Activated effector memory CD4-positive, alpha-beta T cell treated with anti-CD3 and anti-CD28 coated beads, Interleukin-2, amount 50 U/mL, for 16 hours (primary cell): Measurements from ENCODE around the gene CCNA1.

ENCODE experiments used
- DNase-seq: peaks from one replicate; pipeline ENCODE4 v3.0.0-alpha.2; 2020

CCNA1 gene

DNA sequence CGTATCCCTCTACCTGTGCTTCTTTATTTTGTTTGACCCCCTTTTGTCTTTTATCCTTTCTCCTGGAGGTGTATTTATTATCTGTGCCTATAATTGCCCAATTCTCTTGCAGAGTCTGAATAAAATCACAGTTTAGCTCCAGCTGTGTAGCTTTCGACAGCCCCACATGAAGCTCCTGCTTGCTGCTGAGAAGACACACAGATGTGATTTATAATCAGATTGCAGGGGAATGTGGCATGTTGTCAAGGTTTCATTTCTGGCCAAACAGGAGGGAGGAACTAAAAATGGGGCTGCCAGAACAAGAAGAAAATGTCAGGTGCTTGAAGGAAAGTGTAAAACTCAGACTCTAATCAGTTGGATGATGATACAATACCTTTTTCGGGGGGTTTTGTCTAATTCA, 22.7 kb downstream of the CCNA1 start:
- no peak for DNase-seq

DNA sequence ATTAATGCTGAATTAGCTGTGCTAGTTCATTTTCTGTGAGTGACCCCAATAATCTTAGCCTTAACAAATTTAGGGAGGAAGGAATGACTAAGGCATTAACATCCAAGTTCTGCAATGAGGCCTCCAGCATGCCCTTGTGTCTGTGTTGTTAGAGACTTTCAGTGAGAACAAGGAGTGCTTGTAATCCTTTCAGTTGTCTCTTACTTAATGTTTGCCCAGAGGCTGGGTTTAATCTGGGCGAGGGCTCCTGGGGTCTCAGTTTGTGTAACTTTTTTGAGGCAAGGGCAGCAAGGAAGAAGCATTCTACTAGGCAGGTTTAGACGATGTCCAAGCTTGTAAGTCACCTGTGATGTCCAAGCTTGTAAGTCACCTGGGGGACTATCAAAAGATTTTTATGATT, 24.3 kb downstream of the CCNA1 start:
- DNase-seq, result no peak

DNA sequence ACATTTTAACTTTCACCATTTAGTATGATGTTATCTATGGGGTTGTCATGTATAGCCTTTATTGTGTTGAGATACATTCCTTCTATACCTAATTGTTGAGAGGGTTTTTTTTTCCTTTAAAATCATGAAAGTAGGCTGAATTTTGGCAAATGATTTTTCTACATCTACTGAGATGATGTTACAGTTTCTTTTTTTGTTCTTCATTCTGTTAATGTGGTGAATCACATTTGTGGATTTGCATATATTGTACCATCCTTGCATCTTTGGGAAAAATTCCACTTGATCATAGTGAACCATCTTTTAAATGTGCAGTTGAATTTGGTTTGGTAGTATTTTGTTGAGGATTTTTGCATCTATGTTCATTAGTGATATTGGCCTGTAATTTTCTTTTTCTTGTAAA, 29.2 kb downstream of the CCNA1 start:
- no peak for DNase-seq

DNA sequence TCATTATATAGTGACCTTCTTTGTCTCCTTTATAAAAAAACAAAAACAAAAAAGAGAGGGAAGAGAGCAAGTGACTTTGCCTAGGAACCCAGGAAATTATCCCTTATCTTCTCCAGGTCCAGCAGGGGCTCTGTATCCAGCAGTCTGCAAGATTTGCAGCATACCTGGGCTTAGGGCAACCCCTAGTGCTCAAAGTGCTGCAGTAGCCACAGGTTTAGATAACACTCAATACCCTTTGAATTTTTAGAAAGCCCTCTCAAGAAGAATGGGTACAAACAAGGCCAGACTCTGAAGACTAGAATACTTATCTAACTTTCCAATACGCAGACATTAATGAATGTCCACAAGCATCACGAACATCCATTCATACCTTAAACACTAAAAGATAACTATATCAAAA, 43.2 kb downstream of the CCNA1 start:
- DNase-seq, result no peak

DNA sequence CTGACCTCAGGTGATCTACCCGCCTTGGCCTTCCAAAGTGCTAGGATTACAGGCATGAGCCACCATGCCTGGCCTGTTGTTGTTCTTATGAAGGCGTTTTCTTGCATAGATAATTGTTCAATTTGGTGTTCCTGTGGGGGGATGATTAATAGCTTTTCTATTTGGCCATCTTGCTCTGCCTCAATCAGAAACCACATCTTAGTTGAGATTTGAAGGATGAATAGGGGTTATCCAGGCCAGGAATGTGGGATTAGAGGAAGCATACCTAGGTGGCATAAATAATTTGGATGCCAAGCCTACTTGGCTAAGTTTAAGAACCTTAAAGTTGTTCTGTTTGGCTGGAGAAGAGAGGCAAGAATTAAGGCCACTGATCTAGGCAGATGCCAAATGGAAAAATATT, 44.4 kb downstream of the CCNA1 start:
- no peak for DNase-seq

DNA sequence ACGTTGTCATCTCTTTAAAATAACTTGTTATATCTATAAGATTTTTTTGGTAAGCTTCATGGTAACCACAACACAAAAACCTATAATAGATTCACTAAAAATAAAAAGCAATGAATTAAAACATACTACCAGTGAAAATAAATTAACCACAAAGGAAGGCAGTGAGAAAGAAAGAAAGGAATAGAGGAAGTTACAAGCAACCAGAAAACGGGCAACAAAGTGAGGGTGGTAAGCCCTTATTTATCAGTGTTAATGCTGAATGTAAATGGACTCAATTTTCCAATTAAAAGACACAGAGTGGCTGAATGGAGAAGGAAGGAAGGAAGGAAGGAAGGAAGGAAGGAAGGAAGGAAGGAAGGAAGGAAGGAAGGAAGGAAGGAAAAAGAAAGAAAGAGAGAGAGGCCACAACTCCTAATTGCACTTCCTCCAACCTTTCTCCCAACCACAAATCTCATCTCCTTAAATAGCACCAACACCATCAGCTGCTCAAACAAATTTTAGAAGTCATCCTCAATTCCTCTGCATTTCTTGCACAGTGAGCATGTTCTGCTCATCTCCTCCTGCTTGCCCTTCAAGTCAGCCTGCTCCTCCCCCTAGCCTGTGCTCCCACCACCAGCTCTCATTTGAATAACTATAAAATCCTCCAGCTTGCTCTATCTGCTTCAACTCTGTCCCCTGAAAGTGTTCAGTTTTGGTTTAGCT, 48.6 kb downstream of the CCNA1 start:
- no peak for DNase-seq

DNA sequence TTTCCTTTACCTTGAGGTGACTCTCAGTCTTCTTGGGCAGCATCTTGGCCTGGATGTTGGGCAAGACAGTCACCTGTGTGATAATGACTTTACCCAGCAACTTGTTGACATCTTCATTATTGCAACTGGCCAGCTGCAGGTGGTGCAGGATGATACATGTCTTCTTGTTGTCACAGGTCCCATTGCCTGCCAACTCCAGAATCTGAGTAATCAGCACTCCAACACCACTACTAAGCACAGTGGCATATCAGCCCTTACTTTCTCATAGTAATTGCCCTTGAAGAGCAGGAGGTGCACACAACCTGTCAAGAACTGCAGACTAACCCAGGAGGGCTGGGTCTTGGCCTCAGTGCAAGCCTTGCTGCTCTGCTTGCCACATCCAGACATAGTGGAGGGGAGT, 57.8 kb downstream of the CCNA1 start:
- DNase-seq, result no peak
